GM23248 (cell line): ENCODE results near the gene IL1F10. TPM values are rescaled to one million over a fixed set of nuclear protein-coding genes. Genes with fewer than 3 reads are reported as not detected.

ENCODE experiments used
- DNase-seq: peaks from one replicate; pipeline ENCODE4 v3.0.0-alpha.2; 2015
- H2AFZ ChIP-seq: fragments of 200-600 bp; sonication (generic); 2 replicates; pipeline ENCODE4 v1.6.1; 2016; ENCODE audit warnings: antibody characterized with exemption
- H3F3A ChIP-seq: fragments of 200-600 bp; sonication (generic); 2 replicates; pipeline ENCODE4 v1.6.1; 2016; ENCODE audit warnings: mild to moderate bottlenecking, antibody characterized with exemption, mixed run types; ENCODE audit not compliant: insufficient read depth
- H3K27ac ChIP-seq: fragments of 200-600 bp; sonication (generic); 2 replicates; pipeline ENCODE4 v1.5.1; 2016; ENCODE audit warnings: mild to moderate bottlenecking
- H3K27me3 ChIP-seq: fragments of 200-600 bp; sonication (generic); replicated peaks from 2 replicates; pipeline ENCODE4 v1.6.1; 2016; ENCODE audit warnings: mild to moderate bottlenecking; ENCODE audit not compliant: insufficient read depth
- H3K36me3 ChIP-seq: fragments of 200-600 bp; sonication (generic); 2 replicates; pipeline ENCODE4 v1.6.1; 2016; ENCODE audit warnings: low read depth, mild to moderate bottlenecking
- H3K4me1 ChIP-seq: fragments of 200-600 bp; sonication (generic); 2 replicates; pipeline ENCODE4 v1.6.1; 2016; ENCODE audit warnings: mild to moderate bottlenecking; ENCODE audit not compliant: insufficient read depth
- H3K4me2 ChIP-seq: fragments of 200-600 bp; sonication (generic); one replicate; pipeline ENCODE4 v1.6.1; 2016; ENCODE audit warnings: mild to moderate bottlenecking; ENCODE audit not compliant: unreplicated experiment
- H3K4me3 ChIP-seq: fragments of 200-600 bp; sonication (generic); 2 replicates; pipeline ENCODE4 v1.5.1; 2016; ENCODE audit warnings: mild to moderate bottlenecking
- H3K79me2 ChIP-seq: fragments of 200-600 bp; sonication (generic); 2 replicates; pipeline ENCODE4 v1.6.1; 2016; ENCODE audit warnings: mild to moderate bottlenecking; ENCODE audit not compliant: insufficient read depth
- H3K9ac ChIP-seq: fragments of 200-600 bp; sonication (generic); 2 replicates; pipeline ENCODE4 v1.6.1; 2016; ENCODE audit warnings: mild to moderate bottlenecking
- H3K9me2 ChIP-seq: fragments of 200-600 bp; sonication (generic); 2 replicates; pipeline ENCODE4 v1.6.1; 2016; ENCODE audit warnings: mixed run types, mild to moderate bottlenecking, moderate library complexity; ENCODE audit not compliant: insufficient read depth
- H3K9me3 ChIP-seq: fragments of 200-600 bp; sonication (generic); one replicate; pipeline ENCODE4 v1.6.1; 2017; ENCODE audit warnings: low read depth
- H4K20me1 ChIP-seq: fragments of 200-600 bp; sonication (generic); 2 replicates; pipeline ENCODE4 v1.6.0; 2016; ENCODE audit not compliant: insufficient read depth
- EZH2 ChIP-seq: fragments of 200-600 bp; sonication (generic); IDR thresholded peaks from 2 replicates; pipeline ENCODE4 v1.6.1; 2018; ENCODE audit warnings: antibody characterized with exemption, mild to moderate bottlenecking; ENCODE audit not compliant: insufficient read depth, poor library complexity, severe bottlenecking
- EZH2phosphoT487 ChIP-seq: fragments of 200-600 bp; sonication (generic); IDR thresholded peaks from 2 replicates; pipeline ENCODE4 v1.6.1; 2018; ENCODE audit warnings: antibody characterized with exemption, moderate library complexity, mild to moderate bottlenecking, low read depth; ENCODE audit not compliant: insufficient read depth
- WGBS, 2 experiments: methylation state at CpG; one replicate each; pipeline ENCODE4 v1.1.6; 2015 to 2017; ENCODE audit warnings: low lambda C conversion rate in 2 of 2, low coverage in 1 of 2; ENCODE audit errors: missing lambda C conversion rate in 2 of 2; 5-methylcytosine and 5-hydroxymethylcytosine counted together
- in situ Hi-C: fragments of 300-500 bp; cut with MboI; formaldehyde crosslinking; loops from 2 replicates; pipeline ENCODE4 v1.15.0; 2020
- polyA plus RNA-seq: library from polyadenylated mRNA; unstranded; fragments of >200 nt; fragmentation: Nextera tagmentation; extraction: Ambion mirVana; gene quantifications from 2 replicates; pipeline ENCODE4 v1.2.1, GENCODE V29; 2016
- total RNA-seq: library from RNA; depleted of rRNA; stranded (reverse); fragments of >200 nt; shearing (Covaris generic); gene quantifications from 2 replicates; pipeline ENCODE4 v1.2.3, GENCODE V29; 2014

The IL1F10 gene
- total and polyA plus RNA-seq, 2 experiments from 2014 or later, result not detected

DNA sequence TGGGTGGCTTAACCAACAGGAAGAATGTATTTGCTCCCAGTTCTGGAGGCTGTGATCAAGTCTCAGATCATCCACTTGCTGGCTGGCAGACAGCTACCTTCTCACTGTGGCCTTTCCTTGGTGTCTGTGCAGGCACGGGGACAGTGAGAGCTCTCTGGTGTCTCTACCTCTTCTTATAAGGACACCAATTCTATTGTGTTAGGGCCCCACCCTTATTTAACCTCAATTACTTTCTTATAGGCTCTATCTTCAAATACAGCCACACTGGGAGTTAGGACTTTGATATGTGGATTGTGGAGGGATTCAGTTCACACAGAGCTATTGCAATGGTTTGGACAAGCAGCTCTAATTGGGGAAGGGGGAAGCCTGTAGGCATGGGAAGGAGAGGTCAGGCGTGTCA is 34.4 kb downstream of the IL1F10 start:
- no peak for DNase-seq
- Histone ChIP-seq H3K4me2 (no peak overlapping the region), H3K27ac (no peak overlapping the region), H3K9me3 (no peaks in the 10 kb centered on the region), H3F3A (peaks cover 17% of the 10 kb centered on the region), H3K27me3 (no peaks in the 10 kb centered on the region), H4K20me1 (no peaks in the 10 kb centered on the region), H3K4me1 (peaks cover 13% of the 10 kb centered on the region; the same call in 1 of the 2 replicates), H3K9me2 (0 out of 2 replicates have a peak, but pooled peaks cover 4% of the 10 kb centered on the region), H2AFZ (no peak overlapping the region), H3K36me3 (no peaks in the 10 kb centered on the region), H3K9ac (no peak overlapping the region), H3K4me3 (no peak overlapping the region), H3K79me2 (no peaks in the 10 kb centered on the region)
- WGBS, 2 experiments, result 90 to 95% methylated on average over 2 of the region's 2 CpGs
- TF ChIP-seq EZH2 (no peak), EZH2phosphoT487 (no peak)
- in situ Hi-C loops, result no loop called here

DNA sequence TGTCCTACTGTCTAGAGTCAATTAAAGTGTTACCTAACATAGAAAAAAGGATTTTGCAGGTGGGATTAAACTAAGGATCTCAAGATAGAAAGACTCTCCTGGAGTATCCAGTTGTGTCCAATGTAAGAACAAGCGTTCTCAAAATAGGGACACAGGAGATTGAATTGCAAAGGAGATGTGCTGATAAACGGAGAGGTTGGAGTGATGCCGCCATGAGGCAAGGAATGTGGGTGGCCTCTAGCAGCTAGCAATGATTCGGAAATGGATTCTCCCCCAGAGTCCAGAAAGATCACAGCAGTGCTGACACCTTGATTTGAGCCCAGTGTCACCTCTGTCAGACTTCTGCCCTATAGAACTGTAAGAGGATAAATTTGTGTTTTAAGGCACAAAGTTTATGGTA is 35.5 kb downstream of the IL1F10 start:
- no peaks in the 10 kb centered on the region for H3K9me3 ChIP-seq
- TF ChIP-seq EZH2phosphoT487 (no peak), EZH2 (no peak)
- peaks cover 13% of the 10 kb centered on the region; the same call in 1 of the 2 replicates for H3K4me1 ChIP-seq
- H3K4me3 ChIP-seq, result no peak overlapping the region
- in situ Hi-C loops, result no loop called here
- H3K79me2 ChIP-seq, result no peaks in the 10 kb centered on the region
- H3K4me2 ChIP-seq, result no peak overlapping the region
- no peaks in the 10 kb centered on the region for H4K20me1 ChIP-seq
- H2AFZ ChIP-seq, result no peak overlapping the region
- no peaks in the 10 kb centered on the region for H3K27me3 ChIP-seq
- no peaks in the 10 kb centered on the region for H3K36me3 ChIP-seq
- H3K9me2 ChIP-seq, result 0 out of 2 replicates have a peak, but pooled peaks cover 4% of the 10 kb centered on the region
- H3K27ac ChIP-seq, result no peak overlapping the region
- peaks cover 17% of the 10 kb centered on the region for H3F3A ChIP-seq
- no peak overlapping the region for H3K9ac ChIP-seq
- DNase-seq, result no peak
- 53 to 66% methylated on average over 4 of the region's 4 CpGs for WGBS, 2 experiments

DNA sequence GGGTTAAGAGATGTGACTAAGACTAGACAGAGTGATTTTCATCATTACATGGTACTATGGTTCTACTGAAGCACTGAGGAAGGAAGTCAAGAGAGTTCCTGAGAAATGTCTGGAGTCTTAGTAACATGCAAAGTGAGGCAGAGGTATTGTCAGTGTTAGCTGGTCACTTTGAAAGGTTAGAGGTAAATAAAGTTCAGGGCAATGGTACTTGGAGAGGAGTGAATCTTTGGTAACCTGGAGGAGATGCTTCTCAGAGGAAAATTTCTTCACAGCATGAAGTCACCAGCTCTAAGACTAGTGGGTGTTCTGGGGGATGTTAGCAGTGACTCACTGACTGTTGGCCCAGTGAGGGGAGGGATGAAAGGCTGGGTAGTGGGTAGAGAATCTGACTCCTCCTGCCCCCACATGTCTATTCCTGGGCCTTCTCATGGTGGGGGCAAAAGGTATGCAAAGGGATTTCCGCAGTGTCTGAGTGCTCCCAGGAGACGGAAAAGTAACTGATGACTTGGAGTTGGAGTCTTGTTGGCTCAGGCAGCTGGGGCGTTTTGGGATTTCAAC is 36.4 kb downstream of the IL1F10 start:
- Histone ChIP-seq H2AFZ (no peak overlapping the region), H3K9ac (no peak overlapping the region), H3K79me2 (no peaks in the 10 kb centered on the region), H3K9me3 (no peaks in the 10 kb centered on the region), H4K20me1 (no peaks in the 10 kb centered on the region), H3K27ac (peak overlapping the region; percentile 42), H3K4me1 (peaks cover 13% of the 10 kb centered on the region; the same call in 1 of the 2 replicates), H3K9me2 (0 out of 2 replicates have a peak, but pooled peaks cover 4% of the 10 kb centered on the region), H3K36me3 (no peaks in the 10 kb centered on the region), H3K4me2 (no peak overlapping the region), H3K27me3 (no peaks in the 10 kb centered on the region), H3F3A (peaks cover 17% of the 10 kb centered on the region), H3K4me3 (no peak overlapping the region)
- TF ChIP-seq EZH2phosphoT487 (no peak), EZH2 (no peak)
- peak; percentile 66 for DNase-seq
- 47 to 85% methylated on average over 3 of the region's 3 CpGs for WGBS, 2 experiments
- in situ Hi-C loops, result no loop called here

DNA sequence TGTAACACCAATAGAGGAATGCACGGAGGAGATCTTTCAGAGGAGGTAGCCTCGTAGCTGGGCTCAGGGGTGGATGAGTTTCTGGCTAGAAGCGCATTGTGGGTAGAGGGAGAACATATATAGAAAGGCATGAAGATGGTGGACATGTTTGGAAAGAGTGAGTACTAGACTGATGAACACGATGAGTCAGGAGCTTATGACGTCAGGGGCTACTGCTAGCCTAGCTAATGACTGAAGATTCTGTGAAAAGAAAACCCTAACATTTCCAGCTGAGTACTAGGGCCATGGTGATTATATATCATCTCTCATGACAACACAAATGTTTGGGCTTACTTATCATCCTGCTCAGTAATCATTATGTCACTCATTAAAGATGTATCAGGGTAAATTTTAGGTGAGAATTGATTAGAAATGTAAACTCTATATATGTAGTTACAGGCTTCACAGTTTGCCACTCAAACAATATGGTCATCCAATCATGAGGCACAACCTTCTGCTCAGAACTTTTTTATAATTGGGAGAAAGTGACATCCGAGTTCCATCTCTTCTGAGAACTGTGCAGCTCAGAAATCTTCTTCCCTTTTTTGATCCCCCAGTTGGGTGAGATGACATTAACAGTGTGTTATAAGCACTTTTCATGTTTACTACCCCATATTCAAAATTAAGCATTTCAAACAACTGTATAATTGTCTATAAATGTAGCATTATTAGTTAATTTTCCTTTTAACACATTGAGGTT is 37.4 kb downstream of the IL1F10 start:
- Histone ChIP-seq H3F3A (peaks cover 17% of the 10 kb centered on the region), H3K4me2 (no peak overlapping the region), H3K79me2 (no peaks in the 10 kb centered on the region), H3K9me2 (0 out of 2 replicates have a peak, but pooled peaks cover 4% of the 10 kb centered on the region), H3K4me3 (no peak overlapping the region), H3K27ac (peak overlapping the region; percentile 42), H2AFZ (no peak overlapping the region), H3K9me3 (no peaks in the 10 kb centered on the region), H3K27me3 (no peaks in the 10 kb centered on the region), H3K9ac (no peak overlapping the region), H3K36me3 (no peaks in the 10 kb centered on the region), H3K4me1 (peaks cover 13% of the 10 kb centered on the region; the same call in 1 of the 2 replicates), H4K20me1 (no peaks in the 10 kb centered on the region)
- peak; percentile 86 for DNase-seq
- in situ Hi-C loops, result no loop called here
- 60 to 62% methylated on average over 6 of the region's 6 CpGs for WGBS, 2 experiments
- TF ChIP-seq EZH2phosphoT487, result no peak
- no peak for TF ChIP-seq EZH2
